Cerebellar cortex (tissue), 1 donor: ENCODE measurements around the gene SUPT20HL1.
"Not testable (repeated sequence)": the region's sequence is repeated elsewhere in the genome, so short reads cannot be mapped to it uniquely, and the experiment has no call there.

Experiments used
- DNase-seq: peaks from one replicate; pipeline ENCODE4 v3.0.0-alpha.2; 2015; ENCODE audit warnings: low spot score

The SUPT20HL1 gene

GRCh38 chrX:24363432-24364181 is 3.2 kb downstream of the SUPT20HL1 start:
- DNase-seq: not testable (repeated sequence)

GRCh38 chrX:24364326-24364725 is 3.9 kb downstream of the SUPT20HL1 start:
- no peak for DNase-seq

- no peak for DNase-seq
Measured at GRCh38 chrX:24364851-24365538, 4.6 kb downstream of the SUPT20HL1 start.

GRCh38 chrX:24366762-24367400 is 6.4 kb downstream of the SUPT20HL1 start:
- DNase-seq: not testable (repeated sequence)

GRCh38 chrX:24369816-24370215 is 9.4 kb downstream of the SUPT20HL1 start:
- no peak for DNase-seq

- peak; percentile 61 for DNase-seq
Measured at GRCh38 chrX:24371391-24371972, 11.0 kb downstream of the SUPT20HL1 start.

GRCh38 chrX:24372021-24372763 is 11.8 kb downstream of the SUPT20HL1 start:
- DNase-seq: no peak

- no peak for DNase-seq
Measured at GRCh38 chrX:24375600-24376131, 15.2 kb downstream of the SUPT20HL1 start.

GRCh38 chrX:24376403-24376802 is 16.0 kb downstream of the SUPT20HL1 start:
- DNase-seq: no peak

GRCh38 chrX:24377195-24377594 is 16.8 kb downstream of the SUPT20HL1 start:
- DNase-seq: no peak

GRCh38 chrX:24377911-24378468 is 17.6 kb downstream of the SUPT20HL1 start:
- DNase-seq: no peak

- no peak for DNase-seq
Measured at GRCh38 chrX:24378706-24379105, 18.3 kb downstream of the SUPT20HL1 start.

- no peak for DNase-seq
Measured at GRCh38 chrX:24380262-24381187, 20.1 kb downstream of the SUPT20HL1 start.

GRCh38 chrX:24382315-24382714 is 21.9 kb downstream of the SUPT20HL1 start:
- not testable (repeated sequence) for DNase-seq

- DNase-seq: no peak
Measured at GRCh38 chrX:24387724-24388123, 27.3 kb downstream of the SUPT20HL1 start.

GRCh38 chrX:24391389-24391788 is 30.9 kb downstream of the SUPT20HL1 start:
- no peak for DNase-seq

GRCh38 chrX:24391843-24392242 is 31.4 kb downstream of the SUPT20HL1 start:
- no peak for DNase-seq

- DNase-seq: no peak
Measured at GRCh38 chrX:24392709-24393108, 32.3 kb downstream of the SUPT20HL1 start.

GRCh38 chrX:24395775-24396174 is 35.3 kb downstream of the SUPT20HL1 start:
- peak; percentile 66 for DNase-seq
